Activated CD4-positive, alpha-beta T cell treated with anti-CD3 and anti-CD28 coated beads, Interleukin-2, amount 50 U/mL, for 16 hours (primary cell): ENCODE data around the gene MGLL.
"Not testable (repeated sequence)": the region's sequence is repeated elsewhere in the genome, so short reads cannot be mapped to it uniquely, and the experiment has no call there.

Experiments
- DNase-seq: peaks from one replicate; pipeline ENCODE4 v3.0.0-alpha.2; 2020

The MGLL gene

DNA sequence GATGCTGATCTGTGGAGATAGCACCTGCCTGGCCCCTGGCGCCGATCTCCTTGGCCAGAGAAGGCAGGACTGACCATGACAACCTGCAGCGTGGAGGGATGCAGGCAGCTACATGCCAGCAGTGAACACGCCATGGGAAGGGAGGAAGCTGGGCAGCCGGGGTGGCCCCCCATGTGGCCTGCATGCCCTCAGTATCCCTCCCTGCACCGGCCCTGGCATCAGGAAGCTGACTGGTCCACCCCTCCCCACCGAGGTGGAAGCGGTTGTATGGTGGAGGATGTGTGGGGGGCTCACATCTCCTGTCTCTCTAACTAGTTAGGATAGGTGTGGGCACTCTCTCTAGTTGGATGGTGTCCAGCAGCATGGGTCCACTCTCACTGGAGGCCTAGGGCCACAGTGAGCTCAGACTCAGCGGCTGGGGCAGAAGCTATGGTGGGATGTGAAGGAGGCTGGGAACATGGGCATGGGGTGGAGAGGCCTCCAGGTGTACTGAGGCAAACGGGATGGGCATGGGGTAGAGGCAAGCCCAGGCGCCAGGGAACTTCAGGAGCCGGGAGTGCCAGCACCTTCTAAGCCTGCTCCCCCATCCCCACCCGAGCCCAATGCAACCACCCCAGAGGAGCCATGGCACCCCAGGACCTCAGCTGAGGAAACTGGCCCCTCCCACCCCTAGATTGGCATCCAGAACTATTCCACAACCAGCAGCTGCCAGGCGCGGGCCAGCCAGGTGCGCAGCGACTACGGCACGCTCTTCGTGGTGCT, 151.4 kb downstream of the MGLL start:
- no peak for DNase-seq

DNA sequence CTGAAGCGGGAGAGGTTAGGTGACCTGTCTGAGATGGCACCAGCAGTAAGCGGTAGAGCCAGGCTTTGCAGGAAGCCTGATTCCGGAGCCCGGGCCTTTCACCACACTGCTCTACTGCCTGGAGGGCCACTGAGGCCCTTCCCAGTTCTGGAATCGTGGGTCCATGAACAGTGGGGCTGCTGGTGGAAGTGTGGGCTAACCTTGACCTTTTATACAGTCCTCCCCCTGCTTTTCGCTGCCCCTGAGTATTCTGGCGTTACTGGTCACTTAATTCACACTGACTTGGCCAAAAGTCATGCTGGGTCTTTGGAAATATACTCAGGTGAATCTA, 152.1 kb downstream of the MGLL start:
- DNase-seq = no peak

DNA sequence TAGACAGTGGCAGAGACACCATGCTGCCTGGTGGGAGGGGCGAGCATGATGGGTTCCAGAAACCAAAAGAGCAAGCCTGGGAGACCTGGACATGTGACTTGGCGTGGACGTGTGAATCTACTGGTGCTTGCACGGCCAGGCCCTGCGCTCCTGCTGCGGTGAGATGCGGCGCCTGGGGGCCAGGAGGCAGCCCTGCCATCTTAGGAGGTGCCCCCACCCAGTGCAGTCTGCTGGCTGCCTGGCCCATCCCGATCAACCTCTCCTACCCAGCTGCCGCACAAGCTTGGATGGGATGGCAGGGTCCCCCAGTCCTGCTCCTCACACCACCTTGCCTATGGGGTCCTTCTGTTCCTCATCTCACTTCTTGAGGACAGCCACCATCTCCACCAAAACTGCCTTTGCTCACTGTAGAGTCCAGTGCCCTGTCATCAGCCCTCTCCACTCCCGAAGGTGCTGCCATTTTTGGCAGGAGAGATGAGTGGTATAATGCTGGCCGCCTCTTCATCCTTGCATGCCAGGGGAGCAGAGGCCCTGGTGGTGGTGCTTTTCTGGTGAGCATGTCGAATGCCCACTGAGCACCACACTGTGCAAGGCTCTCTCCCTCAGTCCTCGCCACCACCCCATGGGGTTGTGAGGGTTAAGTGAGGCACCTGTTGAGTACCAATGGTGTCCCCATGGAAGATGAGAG, 152.6 kb downstream of the MGLL start:
- DNase-seq = no peak

DNA sequence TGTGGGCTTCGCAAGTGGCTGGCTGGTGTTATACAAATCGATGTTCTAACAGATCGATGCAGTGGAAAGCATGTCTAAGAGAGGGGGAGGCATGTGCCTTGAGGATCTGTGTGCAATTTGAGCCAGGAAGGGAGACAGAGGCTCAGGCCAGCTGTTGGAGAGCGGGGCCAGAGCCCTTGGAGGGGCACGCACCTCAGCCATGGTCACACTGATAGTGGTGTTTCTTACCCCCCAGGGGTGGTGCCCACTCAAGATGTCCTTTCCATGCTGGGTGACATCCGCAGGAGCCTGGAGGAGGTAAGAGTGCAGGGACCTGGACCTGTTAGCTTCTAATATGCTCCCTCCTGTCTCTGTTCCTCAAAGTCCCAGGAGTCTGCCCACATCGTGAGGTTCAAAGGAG, 153.4 kb downstream of the MGLL start:
- no peak for DNase-seq

DNA sequence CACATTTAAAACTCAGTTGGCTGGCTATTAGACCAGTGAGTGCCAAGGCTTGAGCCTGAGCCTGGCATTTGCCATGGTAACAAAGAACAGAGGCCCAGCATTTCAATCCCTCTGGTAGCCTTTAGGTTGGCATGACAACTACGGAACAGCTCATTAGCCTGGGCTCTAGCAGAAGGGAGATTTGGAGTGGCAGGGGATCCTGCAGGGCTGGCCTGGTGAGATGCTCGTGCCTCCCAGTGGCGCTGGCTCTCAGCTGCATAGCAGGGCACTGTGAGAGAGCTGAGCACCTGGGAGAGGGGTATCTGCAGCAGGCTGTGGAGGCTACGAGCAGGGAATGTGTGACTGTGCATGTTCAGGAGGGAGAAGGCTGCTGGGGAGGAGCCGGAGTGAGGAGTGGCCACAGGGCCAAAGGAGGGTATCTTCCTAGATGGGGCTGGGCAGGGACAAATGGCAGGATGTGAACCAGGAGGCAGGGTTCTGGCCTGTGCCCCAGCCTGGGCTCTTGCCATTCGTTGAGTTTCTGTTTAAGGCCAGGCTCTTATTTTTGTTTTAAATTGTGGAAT, 155.1 kb downstream of the MGLL start:
- DNase-seq = no peak

GRCh38 chr3:127666676-127667075, 155.6 kb downstream of the MGLL start:
- no peak for DNase-seq

GRCh38 chr3:127665586-127665985, 156.7 kb downstream of the MGLL start:
- DNase-seq = no peak

DNA sequence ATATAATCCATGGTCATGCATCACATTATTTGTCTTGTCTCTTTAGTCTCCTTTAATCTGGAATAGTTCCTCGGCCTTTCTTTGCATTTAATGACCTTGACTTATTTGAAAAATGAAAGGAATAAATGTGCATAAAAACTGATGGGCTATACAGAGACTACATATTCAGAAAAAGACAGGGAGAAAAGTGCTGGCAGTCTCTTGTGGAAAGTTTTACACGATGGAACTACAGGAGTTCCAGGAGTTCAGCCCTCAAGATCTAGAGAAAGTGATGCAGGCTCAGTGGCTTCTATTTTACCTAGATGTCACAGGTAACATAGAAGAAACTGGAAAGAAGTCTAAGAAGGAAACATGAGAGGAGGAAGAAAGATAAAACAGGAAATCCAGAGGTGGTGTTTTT, 157.2 kb downstream of the MGLL start:
- no peak for DNase-seq

DNA sequence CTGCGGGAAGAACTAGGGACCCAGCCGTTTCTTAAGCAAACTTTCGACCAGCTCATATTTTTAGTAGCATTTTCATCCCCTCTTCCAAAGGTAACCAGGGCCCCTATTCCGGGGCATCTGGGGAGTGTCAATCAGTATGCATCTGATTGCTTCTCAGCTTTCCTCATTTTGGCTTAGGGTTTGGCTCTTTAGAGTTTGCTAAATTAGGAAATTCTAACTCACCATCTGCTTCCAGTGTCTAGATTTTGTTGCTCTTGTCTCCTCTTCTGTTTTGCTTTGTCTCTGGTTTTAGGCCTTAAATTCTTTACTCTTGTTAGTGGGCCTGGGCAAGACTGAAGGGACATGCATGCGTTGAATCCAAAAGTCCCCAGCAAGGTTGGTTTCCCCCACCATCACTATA, 159.2 kb downstream of the MGLL start:
- no peak for DNase-seq

- no peak for DNase-seq
Measured at GRCh38 chr3:127662001-127662469, 160.3 kb downstream of the MGLL start.

GRCh38 chr3:127661600-127661999, 160.7 kb downstream of the MGLL start:
- no peak for DNase-seq

GRCh38 chr3:127660621-127661251, 161.6 kb downstream of the MGLL start:
- DNase-seq = no peak

- no peak for DNase-seq
Measured at GRCh38 chr3:127658234-127658633, 164.1 kb downstream of the MGLL start.

GRCh38 chr3:127656906-127657305, 165.4 kb downstream of the MGLL start:
- DNase-seq = no peak

GRCh38 chr3:127655641-127656040, 166.7 kb downstream of the MGLL start:
- DNase-seq = no peak

DNA sequence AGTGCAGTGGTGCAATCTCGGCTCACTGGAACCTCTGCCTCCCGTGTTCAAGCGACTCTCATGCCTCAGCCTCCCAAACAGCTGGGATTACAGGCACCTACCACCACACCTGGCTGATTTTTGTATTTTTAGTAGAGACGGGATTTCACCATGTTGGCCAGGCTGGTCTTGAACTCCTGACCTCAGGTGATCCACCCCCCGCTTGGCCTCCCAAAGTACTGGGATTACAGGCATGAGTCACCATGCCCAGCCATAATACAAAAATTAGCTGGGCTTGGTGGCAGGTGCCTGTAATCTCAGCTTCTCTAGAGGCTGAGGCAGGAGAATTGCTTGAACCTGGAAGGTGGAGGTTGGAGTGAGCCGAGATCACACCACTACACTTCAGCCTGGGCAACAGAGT, 167.3 kb downstream of the MGLL start:
- DNase-seq = not testable (repeated sequence)

GRCh38 chr3:127654374-127654773, 167.9 kb downstream of the MGLL start:
- DNase-seq = no peak

- peak; percentile 25 for DNase-seq
Measured at GRCh38 chr3:127652246-127652995, 169.9 kb downstream of the MGLL start.

DNA sequence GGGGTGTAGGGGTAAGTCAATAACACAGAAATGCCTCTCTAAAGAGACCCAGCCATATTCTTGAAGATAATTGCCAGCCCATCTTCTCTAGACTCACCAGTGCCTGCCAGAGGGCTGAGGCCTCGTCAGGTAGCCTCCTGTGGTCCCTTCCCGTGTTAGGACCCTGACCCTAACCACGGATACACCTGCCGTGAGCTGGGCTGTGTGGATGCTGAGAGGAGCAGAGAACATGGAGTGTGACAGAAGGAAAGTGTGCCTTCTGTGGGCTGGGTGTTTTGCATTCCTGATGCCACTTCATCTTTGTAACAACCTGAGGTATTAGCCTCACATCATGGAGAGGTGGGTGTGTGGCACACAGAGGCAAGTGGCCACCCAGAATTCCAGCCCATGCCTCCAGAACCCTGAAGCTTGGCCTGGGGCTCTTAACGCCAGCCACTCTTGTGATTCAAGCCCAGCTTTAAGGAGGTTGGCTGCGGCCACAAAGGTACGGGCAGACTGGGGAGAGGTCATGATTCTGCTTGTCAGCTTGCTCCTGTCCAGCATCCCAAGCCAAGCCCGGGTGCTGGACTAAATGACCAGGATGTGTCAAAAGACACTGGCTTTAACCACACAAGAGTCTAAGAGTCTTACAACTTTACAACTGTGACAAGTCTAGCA, 170.7 kb downstream of the MGLL start:
- DNase-seq = no peak

DNA sequence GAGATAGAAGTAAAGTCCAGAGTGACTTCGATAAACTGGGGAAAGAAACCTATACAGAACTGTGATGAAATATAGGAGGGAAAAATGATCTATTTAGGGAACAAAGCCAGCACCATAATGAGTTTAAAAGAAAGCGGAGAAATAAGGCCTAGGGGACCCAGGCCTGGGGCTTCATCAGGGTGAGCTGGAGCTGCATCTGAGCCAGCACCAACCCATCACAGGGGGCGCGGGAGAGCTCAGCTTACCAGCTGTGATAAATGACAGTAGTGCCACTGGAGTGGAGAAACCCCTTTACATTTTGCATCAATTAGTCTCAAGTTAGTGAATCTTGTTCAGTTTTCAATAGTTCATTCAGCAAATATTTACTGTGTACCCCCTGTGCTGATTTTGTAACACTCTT, 172.1 kb downstream of the MGLL start:
- DNase-seq = no peak

GRCh38 chr3:127647845-127648204, 174.5 kb downstream of the MGLL start:
- no peak for DNase-seq

- no peak for DNase-seq
Measured at GRCh38 chr3:127647166-127647844, 175.0 kb downstream of the MGLL start.
